Adrenal gland (tissue), 12 donors: Measurements from ENCODE around the gene SPEF1. TPM values are rescaled to one million over a fixed set of nuclear protein-coding genes. Genes with fewer than 3 reads are reported as not detected.

Source experiments
- DNase-seq, 7 donors: peaks; one replicate each; pipeline ENCODE4 v3.0.0-alpha.2; 2019 to 2020
- H3K27ac ChIP-seq, 5 donors: fragments of 200-600 bp; sonication (generic) in 4 of 5; 1 replicate in 3 of 5; 2 replicates in 2 of 5; pipeline versions ENCODE4 v1.5.1 to v1.8.0; 2016 to 2020; ENCODE audit warnings: mild to moderate bottlenecking in 1 of 5
- H3K27me3 ChIP-seq: fragments of 200-600 bp; 2 replicates; pipeline ENCODE4 v1.8.0; 2021
- H3K36me3 ChIP-seq, 2 donors: fragments of 200-600 bp; replicated peaks in 1 of 2; 1 replicate in 1 of 2; 2 replicates in 1 of 2; pipeline versions ENCODE4 v1.5.1 to v1.8.0; 2018 to 2022
- H3K4me1 ChIP-seq, 2 donors: fragments of 200-600 bp; replicated peaks in 1 of 2; 1 replicate in 1 of 2; 2 replicates in 1 of 2; pipeline versions ENCODE4 v1.5.1 to v1.8.0; 2018 to 2021
- H3K4me3 ChIP-seq, 4 donors: fragments of 200-600 bp; sonication (generic) in 3 of 4; one replicate each; pipeline ENCODE4 v1.5.1; 2016 to 2018
- H3K9me3 ChIP-seq, 3 donors: fragments of 200-600 bp; sonication (generic) in 1 of 3; replicated peaks in 1 of 3; 1 replicate in 2 of 3; 2 replicates in 1 of 3; pipeline versions ENCODE4 v1.5.1 to v1.8.0; 2016 to 2021
- POLR2A ChIP-seq, 2 donors: fragments of 450-650 bp; IDR thresholded peaks; one replicate each; pipeline ENCODE4 v1.6.1; 2017; ENCODE audit warnings: antibody characterized with exemption in 2 of 2, mild to moderate bottlenecking in 2 of 2, moderate library complexity in 1 of 2
- WGBS, 4 donors: extraction: QIAGEN DNeasy Blood & Tissue Kit in 2 of 4; methylation state at CpG; one replicate each; pipeline versions ENCODE4 v1.1.5 to v1.1.7; 2013 to 2017; 5-methylcytosine and 5-hydroxymethylcytosine counted together
- intact Hi-C, 2 donors: fragments of 100-400 bp; cut with DNase I; formaldehyde crosslinking; loops; one replicate each; pipeline versions ENCODE4 v1.14.1 to v1.15.0; 2022 to 2023
- polyA plus RNA-seq, 3 donors: library from polyadenylated mRNA; stranded (reverse); fragments of 200-250 nt in 2 of 3; fragments of 350-450 nt in 1 of 3; fragmentation: Illumina TruSeq in 1 of 3; extraction: RNeasy Lipid Tissue Mini Kit (QIAGEN cat#74804) in 1 of 3; gene quantifications; one replicate each; pipeline ENCODE4 v1.2.3, GENCODE V29; 2013 to 2014
- total RNA-seq, 9 donors: library from RNA; depleted of rRNA in 4 of 9; stranded (reverse); fragments of >200 nt in 4 of 9; fragments of 120-200 nt in 1 of 9; fragmentation: NEBNext Ultra II Directional in 1 of 9; extraction: Animal tissue kit (Norgen Biotek cat#: 25700) in 1 of 9; gene quantifications; one replicate each; pipeline versions ENCODE4 v1.1.0 to v1.2.4, GENCODE V29; 2013 to 2023
- TF ChIP-seq, protein P1 (sequence below), 6 experiments: fragments of 450-650 bp in 4 of 6; fragments of 200-600 bp in 2 of 6; sonication (generic) in 1 of 6; IDR thresholded peaks; 1 replicate in 5 of 6; 2 replicates in 1 of 6; pipeline versions ENCODE4 v1.5.1 to v1.8.0; 2016 to 2021; ENCODE audit warnings: antibody characterized with exemption in 6 of 6, mild to moderate bottlenecking in 2 of 6, moderate library complexity in 1 of 6
- donor health status: healthy with polysubstance abuse.
- donor health status: Bipolar disorder and iron deficiency.
- donor health status: DM: yes; HTN: yes; CAD: no.
- donor health status: DM: no; HTN: no; CAD: no.
- donor health status: DM: no; HTN: no; CAD: no.
- donor health status: DM: yes; HTN: yes; CAD: no.

The SPEF1 gene
- total and polyA plus RNA-seq, 12 donors, result 0.14 to 1.4 (median 0.38) TPM; not detected in 2

DNA sequence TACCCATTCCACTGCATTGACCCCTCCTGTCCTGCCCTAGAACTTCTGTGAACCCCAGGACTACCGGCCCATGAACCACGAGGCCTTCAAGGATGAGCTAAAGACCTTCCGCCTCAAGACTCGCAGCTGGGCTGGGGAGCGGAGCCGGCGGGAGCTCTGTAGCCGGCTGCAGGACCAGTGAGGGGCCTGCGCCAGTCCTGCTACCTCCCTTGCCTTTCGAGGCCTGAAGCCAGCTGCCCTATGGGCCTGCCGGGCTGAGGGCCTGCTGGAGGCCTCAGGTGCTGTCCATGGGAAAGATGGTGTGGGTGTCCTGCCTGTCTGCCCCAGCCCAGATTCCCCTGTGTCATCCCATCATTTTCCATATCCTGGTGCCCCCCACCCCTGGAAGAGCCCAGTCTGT, 23.5 kb upstream of the SPEF1 start:
- no peak overlapping the region for H3K27ac ChIP-seq
- TF ChIP-seq, protein P1, sequence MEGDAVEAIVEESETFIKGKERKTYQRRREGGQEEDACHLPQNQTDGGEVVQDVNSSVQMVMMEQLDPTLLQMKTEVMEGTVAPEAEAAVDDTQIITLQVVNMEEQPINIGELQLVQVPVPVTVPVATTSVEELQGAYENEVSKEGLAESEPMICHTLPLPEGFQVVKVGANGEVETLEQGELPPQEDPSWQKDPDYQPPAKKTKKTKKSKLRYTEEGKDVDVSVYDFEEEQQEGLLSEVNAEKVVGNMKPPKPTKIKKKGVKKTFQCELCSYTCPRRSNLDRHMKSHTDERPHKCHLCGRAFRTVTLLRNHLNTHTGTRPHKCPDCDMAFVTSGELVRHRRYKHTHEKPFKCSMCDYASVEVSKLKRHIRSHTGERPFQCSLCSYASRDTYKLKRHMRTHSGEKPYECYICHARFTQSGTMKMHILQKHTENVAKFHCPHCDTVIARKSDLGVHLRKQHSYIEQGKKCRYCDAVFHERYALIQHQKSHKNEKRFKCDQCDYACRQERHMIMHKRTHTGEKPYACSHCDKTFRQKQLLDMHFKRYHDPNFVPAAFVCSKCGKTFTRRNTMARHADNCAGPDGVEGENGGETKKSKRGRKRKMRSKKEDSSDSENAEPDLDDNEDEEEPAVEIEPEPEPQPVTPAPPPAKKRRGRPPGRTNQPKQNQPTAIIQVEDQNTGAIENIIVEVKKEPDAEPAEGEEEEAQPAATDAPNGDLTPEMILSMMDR (IDR thresholded peaks at IDR 0.05), result no peak
- TF ChIP-seq POLR2A (IDR thresholded peaks at IDR 0.05), result no peak
- H3K4me1 ChIP-seq, result peaks cover 29 to 37% of the 10 kb centered on the region in 2 donors
- H3K27me3 ChIP-seq, result no peaks in the 10 kb centered on the region
- peaks cover 0 to 46% of the 10 kb centered on the region in 2 donors for H3K36me3 ChIP-seq
- intact Hi-C loops, result no loop called here
- WGBS, 4 donors, result 86 to 94% (median 93%) methylated on average over 2 to 11 of the region's 11 CpGs
- DNase-seq, result peak in 1 of 7 donors; percentile 24
- no peaks in the 10 kb centered on the region for H3K9me3 ChIP-seq
- H3K4me3 ChIP-seq, result no peak overlapping the region

DNA sequence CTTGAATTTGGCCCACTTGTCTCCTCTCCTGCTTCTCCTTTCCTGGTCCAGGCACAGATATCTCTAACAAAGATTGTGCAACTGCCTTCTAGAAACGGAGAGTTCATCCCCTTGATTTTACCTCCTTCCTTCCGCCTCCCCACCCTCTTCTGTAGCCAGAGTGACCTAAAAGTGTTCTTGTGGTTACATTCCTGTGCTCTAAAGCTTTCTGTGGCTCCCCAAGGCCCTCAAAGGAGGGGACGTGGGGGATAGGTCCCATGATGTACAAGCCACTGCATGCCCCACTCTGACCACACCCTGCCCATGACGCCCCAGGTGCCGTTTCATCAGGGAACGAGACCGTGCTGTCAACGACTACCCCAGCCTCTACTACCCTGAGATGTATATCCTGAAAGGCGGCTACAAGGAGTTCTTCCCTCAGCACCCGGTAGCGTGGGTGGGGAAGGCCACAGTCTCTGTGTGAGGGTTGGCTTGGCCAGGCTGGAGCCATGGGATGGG, 23.1 kb upstream of the SPEF1 start:
- TF ChIP-seq, protein P1 (IDR thresholded peaks at IDR 0.05), result no peak
- no peak for TF ChIP-seq POLR2A (IDR thresholded peaks at IDR 0.05)
- 81 to 95% (median 86%) methylated on average over 11 of the region's 11 CpGs for WGBS, 4 donors
- no peaks in the 10 kb centered on the region for H3K27me3 ChIP-seq
- peaks cover 29 to 37% of the 10 kb centered on the region in 2 donors for H3K4me1 ChIP-seq
- no peak overlapping the region for H3K27ac ChIP-seq
- no peaks in the 10 kb centered on the region for H3K9me3 ChIP-seq
- intact Hi-C loops, result no loop called here
- DNase-seq, result no peak
- H3K4me3 ChIP-seq, result no peak overlapping the region
- H3K36me3 ChIP-seq, result peaks cover 0 to 46% of the 10 kb centered on the region in 2 donors

DNA sequence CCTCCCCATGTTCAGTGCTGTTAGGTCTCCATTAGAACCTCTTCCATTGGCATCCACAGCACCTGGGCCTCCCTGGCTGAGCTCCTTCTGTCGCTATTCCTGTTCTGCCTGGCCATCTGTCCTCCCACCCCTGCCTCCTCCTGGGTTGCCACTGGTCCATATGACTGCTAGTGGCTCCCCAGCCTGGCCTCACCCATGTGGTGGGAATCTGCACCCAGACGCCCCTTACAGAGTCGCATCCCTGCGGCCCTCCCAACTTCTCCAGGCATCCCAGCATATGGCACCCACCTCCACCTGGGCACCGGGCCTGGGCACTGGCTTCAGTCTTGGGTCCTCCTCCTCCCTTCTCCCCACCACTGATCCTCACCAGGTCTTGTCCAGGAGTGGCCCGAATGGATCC, 22.6 kb upstream of the SPEF1 start:
- DNase-seq, result no peak
- H3K36me3 ChIP-seq, result peaks cover 0 to 46% of the 10 kb centered on the region in 2 donors
- WGBS, 4 donors, result 81 to 98% (median 88%) methylated on average over 5 to 6 of the region's 6 CpGs

DNA sequence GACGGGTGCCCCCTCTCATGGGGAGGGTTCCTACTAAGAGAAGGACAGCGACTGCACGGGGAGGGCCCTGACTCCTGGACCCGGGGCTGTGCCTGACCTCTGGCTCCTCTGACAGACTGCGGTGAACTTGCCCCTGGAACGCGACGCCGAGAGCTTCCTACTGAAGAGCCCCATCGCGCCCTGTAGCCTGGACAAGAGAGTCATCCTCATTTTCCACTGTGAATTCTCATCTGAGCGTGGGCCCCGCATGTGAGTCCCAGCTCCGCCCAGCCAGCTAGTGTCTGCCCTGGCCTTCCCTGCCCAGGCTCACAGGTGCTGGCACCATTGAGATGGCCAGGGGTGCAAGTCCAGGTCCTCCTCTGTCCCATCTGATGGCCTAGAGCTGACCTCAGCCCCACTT, 22.0 kb upstream of the SPEF1 start:
- H3K4me3 ChIP-seq, result no peak overlapping the region
- no peak for DNase-seq
- no peaks in the 10 kb centered on the region for H3K27me3 ChIP-seq
- peaks cover 26 to 33% of the 10 kb centered on the region in 2 donors for H3K4me1 ChIP-seq
- WGBS, 4 donors, result 90 to 98% (median 97%) methylated on average over 9 to 14 of the region's 14 CpGs
- no peaks in the 10 kb centered on the region for H3K9me3 ChIP-seq
- TF ChIP-seq POLR2A (IDR thresholded peaks at IDR 0.05), result no peak
- TF ChIP-seq, protein P1 (IDR thresholded peaks at IDR 0.05), result no peak
- intact Hi-C loops, result no loop called here
- no peak overlapping the region for H3K27ac ChIP-seq
- H3K36me3 ChIP-seq, result peaks cover 0 to 46% of the 10 kb centered on the region in 2 donors

More for the DNA sequence above, 22.6 kb upstream of the SPEF1 start:
- H3K27me3 ChIP-seq, result no peaks in the 10 kb centered on the region
- H3K4me1 ChIP-seq, result peaks cover 29 to 37% of the 10 kb centered on the region in 2 donors
- TF ChIP-seq, protein P1 (IDR thresholded peaks at IDR 0.05), result no peak
- no peak for TF ChIP-seq POLR2A (IDR thresholded peaks at IDR 0.05)
- no peak overlapping the region for H3K4me3 ChIP-seq
- intact Hi-C loops, result no loop called here
- no peaks in the 10 kb centered on the region for H3K9me3 ChIP-seq
- no peak overlapping the region for H3K27ac ChIP-seq
